GM18909 (cell line): ENCODE measurements around the gene LAMA5.
"Not testable (repeated sequence)": the region's sequence is repeated elsewhere in the genome, so short reads cannot be mapped to it uniquely, and the experiment has no call there.

Experiments used
- ATAC-seq: cut with Tn5 transposase; IDR thresholded peaks from one replicate; pipeline ENCODE4 v1.9.1; 2021; ENCODE audit warnings: mild to moderate bottlenecking; ENCODE audit not compliant: unreplicated experiment, poor library complexity

Gene LAMA5

DNA sequence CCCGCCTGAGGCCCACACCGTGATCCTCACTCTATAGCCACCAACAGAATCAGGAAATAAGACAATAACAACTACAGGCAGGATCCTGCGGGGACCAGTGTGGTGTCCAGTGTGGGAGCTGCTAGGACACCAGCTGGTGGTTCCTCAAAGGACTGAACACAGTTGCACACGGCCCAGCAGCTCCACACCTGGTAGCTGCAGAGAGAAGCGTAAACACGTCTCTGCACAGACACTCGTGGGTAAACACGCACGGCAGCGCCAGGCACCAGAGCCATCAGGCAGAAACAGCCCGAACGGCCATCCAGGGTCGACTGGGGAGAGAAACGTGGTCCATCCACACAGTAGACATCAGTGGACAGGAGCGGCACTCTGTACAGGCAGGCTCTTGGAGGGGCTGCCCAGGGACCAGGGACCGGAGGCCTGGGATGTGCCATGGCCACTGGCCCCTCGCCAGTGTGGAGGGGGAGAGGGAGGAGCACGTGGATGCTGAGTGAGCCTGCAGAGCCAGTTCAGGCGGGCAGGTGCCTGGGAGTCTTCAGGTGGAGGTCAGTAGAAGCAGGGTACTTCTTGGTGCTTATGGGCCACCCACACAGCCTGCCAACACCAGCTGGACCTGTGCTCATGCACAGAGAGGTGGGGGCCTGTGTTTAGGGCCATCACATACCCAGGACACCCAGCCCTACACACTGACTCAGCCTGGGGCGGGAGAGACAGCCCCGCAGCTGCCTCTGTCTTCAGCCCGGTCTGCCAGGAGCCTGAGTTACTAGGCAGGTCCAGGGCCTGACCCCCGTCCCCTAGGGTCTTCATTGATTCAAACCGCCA, 7.4 kb upstream of the LAMA5 start:
- ATAC-seq: no peak

DNA sequence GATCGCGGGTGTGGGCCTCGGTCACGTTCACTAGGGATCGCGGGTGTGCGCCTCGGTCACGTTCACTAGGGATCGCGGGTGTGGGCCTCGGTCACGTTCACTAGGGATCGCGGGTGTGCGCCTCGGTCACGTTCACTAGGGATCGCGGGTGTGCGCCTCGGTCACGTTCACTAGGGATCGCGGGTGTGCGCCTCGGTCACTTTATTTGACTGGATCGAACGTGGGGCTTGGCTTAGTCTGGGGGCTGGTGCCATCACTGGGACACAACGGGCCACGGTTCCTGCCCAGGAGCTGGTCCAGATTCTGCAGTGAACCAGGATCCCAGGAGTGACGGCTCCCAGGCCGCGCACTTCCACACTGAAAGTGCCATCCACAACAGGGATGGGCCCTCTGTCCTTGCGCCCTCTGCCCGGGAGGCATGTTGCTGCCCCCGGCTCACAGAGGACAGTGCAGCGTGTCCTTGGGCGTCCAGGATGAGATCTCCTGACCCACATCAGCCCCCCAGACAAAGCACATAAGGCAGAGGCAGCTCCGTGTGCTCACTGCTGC, 6.6 kb upstream of the LAMA5 start:
- ATAC-seq: not testable (repeated sequence)

DNA sequence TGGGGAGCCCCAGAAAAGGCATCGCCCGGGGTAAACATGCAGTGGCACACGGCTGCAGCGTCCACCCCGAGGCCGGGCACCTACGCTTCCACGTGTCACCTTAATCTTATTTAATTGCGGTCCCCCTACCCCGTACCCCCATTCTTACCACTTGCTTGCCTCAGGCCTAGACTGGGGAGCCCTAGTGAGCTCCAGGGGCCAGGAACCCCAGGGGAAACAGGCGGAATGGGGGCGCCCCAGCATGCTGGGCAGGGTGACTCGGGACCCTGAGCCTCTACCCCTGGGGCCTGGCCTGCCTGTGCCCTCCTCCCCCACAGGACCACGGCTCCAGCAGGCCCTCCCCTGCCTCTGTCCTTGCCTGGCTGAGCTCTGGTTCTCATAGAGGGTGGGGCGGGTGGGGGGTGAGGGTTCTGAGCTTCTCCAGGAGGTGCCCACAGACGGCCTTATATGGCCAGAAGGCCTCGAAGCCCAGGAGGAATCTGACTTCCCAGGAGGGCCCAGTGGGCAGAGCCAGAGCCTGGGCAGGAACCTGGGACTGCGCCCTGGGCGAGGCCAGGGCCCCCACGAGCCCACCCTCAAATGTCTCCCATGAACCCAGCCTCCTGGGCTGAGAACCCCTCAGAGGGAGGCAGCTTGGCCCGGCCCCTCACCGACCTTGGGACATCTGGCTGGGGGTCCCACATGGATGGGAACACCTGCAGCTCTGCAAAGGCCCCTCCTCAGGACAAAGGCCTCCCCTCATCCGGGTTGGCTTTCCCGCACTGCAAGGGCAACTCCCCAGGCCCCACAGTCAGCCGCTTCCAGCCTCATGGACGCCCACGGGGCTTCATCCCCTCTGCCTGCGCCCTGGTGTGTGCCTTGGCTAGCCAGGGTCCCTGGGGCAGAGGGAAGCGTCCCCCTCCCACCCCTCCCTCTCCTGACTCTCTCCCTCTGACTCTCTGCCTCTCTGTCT, 5.2 kb upstream of the LAMA5 start:
- no peak for ATAC-seq

DNA sequence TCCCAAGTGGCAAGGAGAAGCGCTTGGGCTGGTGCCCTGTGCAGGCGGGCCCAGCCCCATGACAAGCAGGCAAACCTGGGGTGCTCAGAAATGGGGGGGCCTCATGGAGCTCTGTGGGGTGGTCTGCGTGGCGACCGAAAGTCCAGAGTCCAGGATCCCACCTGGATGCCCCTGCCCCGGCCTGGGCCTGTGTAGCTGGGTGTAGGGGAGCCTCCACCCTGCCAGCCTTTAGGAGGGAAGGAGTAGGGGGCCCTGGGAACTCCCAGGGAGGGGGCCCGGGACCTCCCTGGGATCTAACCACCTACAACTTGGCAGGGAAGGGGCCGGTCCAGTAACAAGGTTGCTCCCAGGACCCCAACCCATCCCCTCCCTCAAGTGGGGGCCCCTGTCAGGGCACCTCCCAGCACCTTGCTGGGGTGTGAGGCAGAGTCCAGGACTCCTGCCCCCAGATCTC, 4.5 kb upstream of the LAMA5 start:
- ATAC-seq: no peak

DNA sequence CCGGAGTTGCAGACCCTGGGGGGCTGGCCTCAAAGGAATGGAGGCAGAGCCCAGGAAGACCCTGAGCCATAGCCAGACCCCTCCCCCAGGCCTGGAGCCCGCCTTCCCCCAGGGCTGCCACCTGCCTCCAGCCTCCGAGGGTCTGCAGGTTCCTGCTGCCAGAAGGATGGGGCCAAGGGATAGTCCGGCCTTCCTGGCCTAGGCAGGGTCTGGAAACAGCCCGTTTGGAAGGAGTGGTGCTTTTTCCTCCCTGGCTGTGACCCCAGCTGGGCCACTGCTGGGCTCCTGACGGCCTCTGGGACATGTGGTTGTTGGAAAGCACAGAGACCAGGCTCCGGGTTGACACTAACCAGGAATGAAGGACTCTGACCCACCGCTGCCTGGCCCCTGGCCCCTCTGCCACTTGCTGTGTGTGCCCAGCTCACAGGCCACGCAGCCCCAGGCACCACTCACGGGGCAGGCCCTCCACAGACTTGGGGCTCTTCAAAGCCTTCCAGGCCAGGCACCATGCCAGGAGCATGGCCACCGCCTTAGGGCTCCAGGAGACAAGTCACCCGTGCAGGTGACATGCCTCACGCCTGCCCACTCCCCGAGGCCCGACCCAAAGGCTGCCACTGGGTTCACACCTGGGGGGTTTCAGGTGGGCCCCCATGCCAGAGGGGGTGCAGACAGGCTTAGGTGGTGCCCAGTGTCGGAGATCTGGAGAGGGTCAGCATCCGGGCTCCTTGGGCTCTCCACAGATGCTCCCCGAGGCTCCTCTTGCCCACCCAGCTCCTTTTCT, 3.9 kb upstream of the LAMA5 start:
- ATAC-seq: no peak

DNA sequence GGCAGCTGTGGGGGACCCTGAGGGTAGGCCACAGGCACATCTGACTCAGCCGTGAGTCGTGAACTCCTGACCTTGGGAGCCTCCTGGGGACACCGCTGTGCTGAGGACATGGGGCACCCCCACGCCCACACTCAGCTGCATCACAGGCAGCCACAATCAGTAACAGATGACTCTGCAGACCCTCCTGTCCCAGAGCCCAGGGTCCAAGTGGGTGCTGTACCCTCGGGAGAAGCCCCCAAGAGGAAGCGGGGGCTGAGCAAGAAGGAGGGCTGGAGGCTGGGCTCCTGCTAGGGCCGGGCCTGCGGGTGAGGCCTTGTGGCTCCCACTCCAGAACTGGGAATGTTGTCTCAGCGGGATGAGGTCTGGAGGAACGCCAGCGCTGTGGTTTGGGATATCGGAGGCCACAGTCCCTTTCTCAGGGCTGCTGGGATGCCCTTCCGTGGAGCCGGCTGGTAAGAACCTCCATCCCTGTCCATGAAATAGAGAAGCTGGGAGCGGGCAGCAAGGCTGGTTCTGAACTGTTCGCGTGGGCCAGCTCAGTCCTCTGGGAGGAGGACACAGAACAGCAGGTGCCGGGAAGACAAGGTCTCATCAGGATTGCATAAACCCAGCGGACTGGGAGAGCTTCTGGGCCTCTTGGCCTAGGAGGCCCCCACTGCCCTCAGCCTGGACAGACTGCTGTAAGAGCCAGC, 3.1 kb upstream of the LAMA5 start:
- no peak for ATAC-seq

- no peak for ATAC-seq
Measured at GRCh38 chr20:62369815-62370114, 2.7 kb upstream of the LAMA5 start.

DNA sequence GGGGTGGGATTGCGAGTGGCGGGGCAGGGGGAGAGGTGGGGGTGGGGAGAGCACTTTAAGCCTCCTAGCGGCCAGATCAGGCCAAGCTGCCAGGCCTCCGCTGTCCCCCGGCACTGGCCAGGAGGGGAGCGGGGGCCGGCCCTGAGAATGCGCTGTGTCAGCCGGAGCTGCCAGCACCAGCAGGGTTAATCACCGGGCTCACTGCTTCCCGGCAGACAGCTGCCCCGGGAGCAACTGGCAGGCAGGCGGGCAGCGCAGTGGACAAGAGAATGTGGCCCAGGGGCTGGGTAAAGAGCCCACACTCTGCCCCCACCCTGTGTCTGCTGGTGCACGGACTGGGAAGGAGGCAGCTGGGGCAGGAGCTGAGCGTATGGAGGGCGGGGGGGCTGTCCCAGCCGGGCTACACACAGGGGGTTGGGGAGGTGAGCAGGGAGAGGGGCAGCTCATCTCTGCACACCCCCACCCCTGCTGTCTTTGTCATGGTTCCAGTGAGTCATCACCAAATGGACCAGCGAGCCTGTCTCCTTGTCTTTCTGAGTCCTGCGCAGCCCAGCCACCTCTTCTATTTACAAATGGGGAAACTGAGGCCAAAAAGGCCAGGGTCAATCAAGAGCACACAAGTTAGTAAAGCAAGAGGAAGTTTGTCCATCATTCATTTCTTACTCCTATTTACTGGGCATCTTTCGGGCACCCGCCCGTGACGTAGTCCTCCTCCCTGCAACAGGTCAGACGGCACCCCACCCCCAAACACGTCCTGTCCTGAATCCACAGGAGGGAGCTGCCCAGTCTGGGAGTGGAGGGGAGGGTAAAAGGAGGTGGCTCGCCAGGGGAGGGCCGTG, 2.1 kb upstream of the LAMA5 start:
- ATAC-seq: no peak

- no peak for ATAC-seq
Measured at GRCh38 chr20:62368392-62368975, 1.4 kb upstream of the LAMA5 start.

- no peak for ATAC-seq
Measured at GRCh38 chr20:62367633-62368391, 700 bp upstream of the LAMA5 start.

- ATAC-seq: no peak
Measured at GRCh38 chr20:62366370-62367135, 559 bp downstream of the LAMA5 start.

DNA sequence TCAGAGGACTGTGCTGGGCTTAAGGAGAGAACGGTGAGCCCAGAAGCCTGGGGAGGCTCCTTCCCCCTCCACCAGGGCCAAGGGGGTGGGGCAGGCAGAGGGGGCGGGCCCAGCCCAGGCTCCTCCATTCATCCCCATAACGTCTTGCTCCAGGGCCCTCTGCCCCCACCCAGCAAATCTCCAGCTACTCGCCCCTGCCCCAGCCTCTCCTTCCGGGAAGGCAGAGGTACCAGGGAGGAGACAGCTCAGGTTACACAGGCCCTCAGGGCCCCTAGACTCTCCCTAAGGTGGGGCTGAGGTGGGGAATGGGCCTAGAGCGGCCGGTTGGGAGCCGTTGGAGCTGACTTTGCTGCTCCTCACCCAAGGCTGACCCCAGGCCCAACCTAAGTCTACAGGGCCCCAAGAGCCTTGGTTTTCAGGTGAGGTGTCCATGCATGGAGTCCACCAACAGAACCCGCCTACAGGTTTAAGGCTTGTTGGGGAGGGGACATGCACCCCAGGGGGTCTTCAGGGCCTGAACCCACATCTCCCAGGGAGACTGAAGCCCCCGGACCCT, 1.2 kb downstream of the LAMA5 start:
- no peak for ATAC-seq

GRCh38 chr20:62364911-62365736, 2.0 kb downstream of the LAMA5 start:
- no peak for ATAC-seq

DNA sequence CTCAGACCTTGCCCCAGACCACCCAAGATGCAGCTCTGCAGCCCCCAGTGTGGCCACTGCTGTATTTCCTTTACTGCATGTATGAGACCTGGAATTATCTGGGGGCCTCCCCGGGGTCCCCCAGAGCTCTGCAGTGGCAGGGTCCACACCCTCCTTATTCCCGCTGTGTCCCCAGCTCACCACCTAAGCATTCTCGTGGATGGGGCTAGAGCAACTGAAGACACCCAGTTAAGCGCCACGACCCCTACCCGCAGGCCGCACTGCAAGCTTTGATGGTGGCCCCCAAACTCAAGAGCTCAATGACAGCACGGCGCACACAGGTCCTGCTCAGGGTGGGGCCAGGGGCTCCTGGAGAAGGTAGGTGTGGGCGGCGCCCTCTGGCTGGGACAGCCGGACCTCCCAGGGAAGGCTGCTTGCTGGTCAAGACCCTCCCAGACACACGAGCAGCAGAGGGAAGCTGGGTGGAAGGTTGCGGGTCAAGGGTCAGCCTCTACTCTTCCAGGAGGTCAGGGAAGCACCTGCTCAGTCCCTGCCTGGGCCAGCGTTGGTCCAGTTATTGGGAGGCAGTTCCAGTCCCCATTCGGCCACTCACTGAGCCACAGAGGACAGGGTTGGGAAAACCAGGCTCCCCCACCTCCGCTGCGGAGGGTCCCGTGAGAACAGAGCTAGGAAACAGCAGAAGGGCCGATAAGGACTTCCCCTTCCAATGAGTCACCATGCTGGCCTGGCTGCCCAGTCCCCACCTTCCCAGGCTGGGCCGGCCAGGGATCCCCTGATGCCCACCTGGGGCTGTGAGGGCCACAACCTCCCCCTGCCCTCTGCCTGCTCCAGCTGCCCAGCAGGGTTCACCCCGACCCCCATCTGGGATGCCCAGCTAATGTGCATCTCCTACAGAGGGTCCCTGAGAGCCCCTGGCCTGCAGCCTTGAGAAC, 2.9 kb downstream of the LAMA5 start:
- no peak for ATAC-seq
